Measurements from ENCODE around the gene CDK5RAP1.

DNA sequence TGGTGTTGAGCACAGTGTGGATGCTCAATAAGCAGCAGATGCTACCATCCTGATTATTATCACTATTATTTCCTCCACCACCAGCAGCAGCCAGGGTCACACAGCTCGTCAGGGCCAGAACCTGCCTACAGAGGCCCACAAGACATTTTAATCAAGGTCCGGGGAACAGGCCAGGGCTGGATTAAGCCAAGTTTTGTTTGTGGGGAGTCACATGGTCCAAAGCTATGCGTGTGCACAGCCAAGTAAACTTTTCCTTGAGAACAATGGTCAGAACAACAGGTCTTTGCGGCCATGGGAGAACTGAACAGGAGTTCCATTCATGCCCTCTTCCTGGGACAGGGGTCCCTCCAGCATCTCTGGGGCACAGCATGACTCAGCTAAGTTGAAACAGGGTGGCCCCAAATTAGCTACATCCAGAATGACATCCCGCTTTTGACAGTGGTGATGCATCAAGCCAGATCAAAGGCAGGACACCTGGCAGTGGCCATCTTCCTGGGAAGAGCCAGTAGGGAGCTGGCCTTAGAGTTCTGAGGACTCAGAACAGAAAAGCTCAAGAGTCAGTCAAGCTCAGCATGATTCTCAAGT is 30.6 kb upstream of the CDK5RAP1 start:
- peak in 1 of 2 donors; percentile 10 for TF ChIP-seq POLR2A (IDR thresholded peaks at IDR 0.05)
- TF ChIP-seq, protein P1, sequence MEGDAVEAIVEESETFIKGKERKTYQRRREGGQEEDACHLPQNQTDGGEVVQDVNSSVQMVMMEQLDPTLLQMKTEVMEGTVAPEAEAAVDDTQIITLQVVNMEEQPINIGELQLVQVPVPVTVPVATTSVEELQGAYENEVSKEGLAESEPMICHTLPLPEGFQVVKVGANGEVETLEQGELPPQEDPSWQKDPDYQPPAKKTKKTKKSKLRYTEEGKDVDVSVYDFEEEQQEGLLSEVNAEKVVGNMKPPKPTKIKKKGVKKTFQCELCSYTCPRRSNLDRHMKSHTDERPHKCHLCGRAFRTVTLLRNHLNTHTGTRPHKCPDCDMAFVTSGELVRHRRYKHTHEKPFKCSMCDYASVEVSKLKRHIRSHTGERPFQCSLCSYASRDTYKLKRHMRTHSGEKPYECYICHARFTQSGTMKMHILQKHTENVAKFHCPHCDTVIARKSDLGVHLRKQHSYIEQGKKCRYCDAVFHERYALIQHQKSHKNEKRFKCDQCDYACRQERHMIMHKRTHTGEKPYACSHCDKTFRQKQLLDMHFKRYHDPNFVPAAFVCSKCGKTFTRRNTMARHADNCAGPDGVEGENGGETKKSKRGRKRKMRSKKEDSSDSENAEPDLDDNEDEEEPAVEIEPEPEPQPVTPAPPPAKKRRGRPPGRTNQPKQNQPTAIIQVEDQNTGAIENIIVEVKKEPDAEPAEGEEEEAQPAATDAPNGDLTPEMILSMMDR (IDR thresholded peaks at IDR 0.05) = no peak

All from thyroid gland (tissue), 4 donors.